ENCODE data around the gene COL12A1. TPM values are rescaled to one million over a fixed set of nuclear protein-coding genes. Genes with fewer than 3 reads are reported as not detected.

Gene COL12A1
- total and polyA plus RNA-seq, 10 of the 15 experiments (the other 5 are each of a cell fraction or from before 2014, with no cell fraction given): under 0.01 to 0.69 (median 0.11) TPM; not detected in 6

DNA sequence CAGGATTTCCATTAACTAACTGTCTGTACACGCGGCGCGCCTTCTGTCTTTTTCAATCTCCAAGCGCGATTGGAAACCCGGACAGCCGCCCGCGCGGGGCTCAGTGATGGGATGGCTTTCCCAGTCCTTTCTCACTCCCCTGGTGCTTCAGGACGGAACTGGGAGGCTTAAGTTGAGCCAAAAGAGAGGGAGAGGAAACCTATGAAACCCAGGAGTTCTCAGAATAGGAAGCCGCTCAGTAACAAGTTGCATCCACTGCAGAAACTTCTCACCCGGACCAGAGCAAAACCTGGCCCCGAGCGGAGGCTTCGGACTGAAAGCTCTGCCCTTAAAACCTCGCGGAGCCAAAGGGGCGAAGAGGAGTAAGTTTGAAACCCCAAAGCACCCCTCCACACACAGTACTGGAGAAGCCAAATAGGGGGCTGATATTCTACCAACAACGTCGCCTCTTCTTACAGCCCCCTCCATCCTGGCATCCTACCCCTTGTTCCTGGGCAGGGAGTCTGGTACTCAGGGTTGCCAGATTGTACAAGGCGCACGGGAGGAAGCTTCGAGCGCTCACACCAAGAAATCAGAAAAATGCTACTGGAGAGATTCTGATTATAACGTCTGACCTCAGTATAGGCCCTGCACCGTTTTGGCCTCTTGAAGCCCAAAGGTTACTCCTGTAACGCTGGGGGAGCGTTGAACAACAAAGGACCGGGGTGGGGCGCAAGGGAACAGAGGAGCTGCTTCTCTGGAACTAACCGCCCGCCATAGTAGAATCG lies 906 bp upstream of the COL12A1 start:
- FAIRE-seq (no peak), ATAC-seq (no peak), DNase-seq (ENCODE audit: low read depth, low spot score) (no peak)
- 8% methylated on average over 35 of the region's 35 CpGs for WGBS (ENCODE audit: insufficient coverage, insufficient replicate concordance, low lambda C conversion rate, missing lambda C conversion rate)
- no peak overlapping the region for H2AFZ ChIP-seq (ENCODE audit: control insufficient read depth, low read depth, low read length)
- RAD21 ChIA-PET (ENCODE audit: unreplicated experiment): interaction anchor here (1.5 to 4.4 kb wide), 2 partner anchors 797 to 1115 kb away, joined by 6 to 64 read pairs; no protein-coding TSS in a partner anchor
- H3K9ac ChIP-seq (ENCODE audit: control insufficient read depth, insufficient read depth, low read length): no peak overlapping the region
- intact Hi-C loops (cut with micrococcal nuclease; ENCODE audit: unreplicated experiment) (loop anchor here (5.0 to 10.0 kb wide), 6 partner anchors 272 to 1529 kb away; no protein-coding TSS in a partner anchor), in situ Hi-C loops (cut with MboI) (loop anchor here (10.0 kb wide), 1 partner anchor 792 kb away; no protein-coding TSS in a partner anchor)
- no peak overlapping the region for H3K27ac ChIP-seq (ENCODE audit: control insufficient read depth, insufficient read depth)
- no peaks in the 10 kb centered on the region for H3K79me2 ChIP-seq (ENCODE audit: control insufficient read depth, insufficient read depth, low read length)
- no peaks in the 10 kb centered on the region for H3K36me3 ChIP-seq (ENCODE audit: control insufficient read depth in 2 of 2, insufficient read depth in 2 of 2, low read length in 1 of 2)
- H3K4me1 ChIP-seq (ENCODE audit: control insufficient read depth, insufficient read depth, low read length): no peaks in the 10 kb centered on the region
- POLR2A ChIA-PET: no interaction called here
- no peak overlapping the region for H3K4me2 ChIP-seq (ENCODE audit: control insufficient read depth, insufficient read depth)
- peaks cover 33 to 37% of the 10 kb centered on the region in 2 experiments for H3K27me3 ChIP-seq (replicated peaks in 1 of 2; ENCODE audit: control insufficient read depth in 2 of 2, insufficient read depth in 2 of 2, low read length in 1 of 2)
- CTCF ChIA-PET: interaction anchor here (0.8 to 6.3 kb wide), 5 partner anchors 797 to 1469 kb away, joined by 4 to 95 read pairs (median 28); no protein-coding TSS in a partner anchor
- no peaks in the 10 kb centered on the region; the same call in 1 of the 2 replicates for H4K20me1 ChIP-seq (ENCODE audit: control insufficient read depth, insufficient read depth)
- H3K9me3 ChIP-seq (replicated peaks; ENCODE audit: control insufficient read depth, insufficient read depth, low read length): no peaks in the 10 kb centered on the region
- TF ChIP-seq, protein P1, sequence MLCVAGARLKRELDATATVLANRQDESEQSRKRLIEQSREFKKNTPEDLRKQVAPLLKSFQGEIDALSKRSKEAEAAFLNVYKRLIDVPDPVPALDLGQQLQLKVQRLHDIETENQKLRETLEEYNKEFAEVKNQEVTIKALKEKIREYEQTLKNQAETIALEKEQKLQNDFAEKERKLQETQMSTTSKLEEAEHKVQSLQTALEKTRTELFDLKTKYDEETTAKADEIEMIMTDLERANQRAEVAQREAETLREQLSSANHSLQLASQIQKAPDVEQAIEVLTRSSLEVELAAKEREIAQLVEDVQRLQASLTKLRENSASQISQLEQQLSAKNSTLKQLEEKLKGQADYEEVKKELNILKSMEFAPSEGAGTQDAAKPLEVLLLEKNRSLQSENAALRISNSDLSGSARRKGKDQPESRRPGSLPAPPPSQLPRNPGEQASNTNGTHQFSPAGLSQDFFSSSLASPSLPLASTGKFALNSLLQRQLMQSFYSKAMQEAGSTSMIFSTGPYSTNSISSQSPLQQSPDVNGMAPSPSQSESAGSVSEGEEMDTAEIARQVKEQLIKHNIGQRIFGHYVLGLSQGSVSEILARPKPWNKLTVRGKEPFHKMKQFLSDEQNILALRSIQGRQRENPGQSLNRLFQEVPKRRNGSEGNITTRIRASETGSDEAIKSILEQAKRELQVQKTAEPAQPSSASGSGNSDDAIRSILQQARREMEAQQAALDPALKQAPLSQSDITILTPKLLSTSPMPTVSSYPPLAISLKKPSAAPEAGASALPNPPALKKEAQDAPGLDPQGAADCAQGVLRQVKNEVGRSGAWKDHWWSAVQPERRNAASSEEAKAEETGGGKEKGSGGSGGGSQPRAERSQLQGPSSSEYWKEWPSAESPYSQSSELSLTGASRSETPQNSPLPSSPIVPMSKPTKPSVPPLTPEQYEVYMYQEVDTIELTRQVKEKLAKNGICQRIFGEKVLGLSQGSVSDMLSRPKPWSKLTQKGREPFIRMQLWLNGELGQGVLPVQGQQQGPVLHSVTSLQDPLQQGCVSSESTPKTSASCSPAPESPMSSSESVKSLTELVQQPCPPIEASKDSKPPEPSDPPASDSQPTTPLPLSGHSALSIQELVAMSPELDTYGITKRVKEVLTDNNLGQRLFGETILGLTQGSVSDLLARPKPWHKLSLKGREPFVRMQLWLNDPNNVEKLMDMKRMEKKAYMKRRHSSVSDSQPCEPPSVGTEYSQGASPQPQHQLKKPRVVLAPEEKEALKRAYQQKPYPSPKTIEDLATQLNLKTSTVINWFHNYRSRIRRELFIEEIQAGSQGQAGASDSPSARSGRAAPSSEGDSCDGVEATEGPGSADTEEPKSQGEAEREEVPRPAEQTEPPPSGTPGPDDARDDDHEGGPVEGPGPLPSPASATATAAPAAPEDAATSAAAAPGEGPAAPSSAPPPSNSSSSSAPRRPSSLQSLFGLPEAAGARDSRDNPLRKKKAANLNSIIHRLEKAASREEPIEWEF (IDR thresholded peaks at IDR 0.05; ENCODE audit: insufficient replicate concordance, low read depth, low read length): no peak
- TF ChIP-seq SRF (IDR thresholded peaks at IDR 0.05; ENCODE audit: low read depth in 2 of 2, low read length in 2 of 2) (no peak), RCOR1 (conservative IDR thresholded peaks at IDR 0.05; ENCODE audit: low read depth, low read length) (no peak), ZZZ3 (IDR thresholded peaks at IDR 0.05; ENCODE audit: control insufficient read depth, insufficient read length, low read depth) (no peak), SMC3 (IDR thresholded peaks at IDR 0.05; ENCODE audit: borderline replicate concordance, low read length) (no peak), NR2F1 (conservative IDR thresholded peaks at IDR 0.05) (no peak)
- TF ChIP-seq, protein P2, sequence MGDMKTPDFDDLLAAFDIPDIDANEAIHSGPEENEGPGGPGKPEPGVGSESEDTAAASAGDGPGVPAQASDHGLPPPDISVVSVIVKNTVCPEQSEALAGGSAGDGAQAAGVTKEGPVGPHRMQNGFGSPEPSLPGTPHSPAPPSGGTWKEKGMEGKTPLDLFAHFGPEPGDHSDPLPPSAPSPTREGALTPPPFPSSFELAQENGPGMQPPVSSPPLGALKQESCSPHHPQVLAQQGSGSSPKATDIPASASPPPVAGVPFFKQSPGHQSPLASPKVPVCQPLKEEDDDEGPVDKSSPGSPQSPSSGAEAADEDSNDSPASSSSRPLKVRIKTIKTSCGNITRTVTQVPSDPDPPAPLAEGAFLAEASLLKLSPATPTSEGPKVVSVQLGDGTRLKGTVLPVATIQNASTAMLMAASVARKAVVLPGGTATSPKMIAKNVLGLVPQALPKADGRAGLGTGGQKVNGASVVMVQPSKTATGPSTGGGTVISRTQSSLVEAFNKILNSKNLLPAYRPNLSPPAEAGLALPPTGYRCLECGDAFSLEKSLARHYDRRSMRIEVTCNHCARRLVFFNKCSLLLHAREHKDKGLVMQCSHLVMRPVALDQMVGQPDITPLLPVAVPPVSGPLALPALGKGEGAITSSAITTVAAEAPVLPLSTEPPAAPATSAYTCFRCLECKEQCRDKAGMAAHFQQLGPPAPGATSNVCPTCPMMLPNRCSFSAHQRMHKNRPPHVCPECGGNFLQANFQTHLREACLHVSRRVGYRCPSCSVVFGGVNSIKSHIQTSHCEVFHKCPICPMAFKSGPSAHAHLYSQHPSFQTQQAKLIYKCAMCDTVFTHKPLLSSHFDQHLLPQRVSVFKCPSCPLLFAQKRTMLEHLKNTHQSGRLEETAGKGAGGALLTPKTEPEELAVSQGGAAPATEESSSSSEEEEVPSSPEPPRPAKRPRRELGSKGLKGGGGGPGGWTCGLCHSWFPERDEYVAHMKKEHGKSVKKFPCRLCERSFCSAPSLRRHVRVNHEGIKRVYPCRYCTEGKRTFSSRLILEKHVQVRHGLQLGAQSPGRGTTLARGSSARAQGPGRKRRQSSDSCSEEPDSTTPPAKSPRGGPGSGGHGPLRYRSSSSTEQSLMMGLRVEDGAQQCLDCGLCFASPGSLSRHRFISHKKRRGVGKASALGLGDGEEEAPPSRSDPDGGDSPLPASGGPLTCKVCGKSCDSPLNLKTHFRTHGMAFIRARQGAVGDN (IDR thresholded peaks at IDR 0.05): no peak
- TF ChIP-seq, protein P3, sequence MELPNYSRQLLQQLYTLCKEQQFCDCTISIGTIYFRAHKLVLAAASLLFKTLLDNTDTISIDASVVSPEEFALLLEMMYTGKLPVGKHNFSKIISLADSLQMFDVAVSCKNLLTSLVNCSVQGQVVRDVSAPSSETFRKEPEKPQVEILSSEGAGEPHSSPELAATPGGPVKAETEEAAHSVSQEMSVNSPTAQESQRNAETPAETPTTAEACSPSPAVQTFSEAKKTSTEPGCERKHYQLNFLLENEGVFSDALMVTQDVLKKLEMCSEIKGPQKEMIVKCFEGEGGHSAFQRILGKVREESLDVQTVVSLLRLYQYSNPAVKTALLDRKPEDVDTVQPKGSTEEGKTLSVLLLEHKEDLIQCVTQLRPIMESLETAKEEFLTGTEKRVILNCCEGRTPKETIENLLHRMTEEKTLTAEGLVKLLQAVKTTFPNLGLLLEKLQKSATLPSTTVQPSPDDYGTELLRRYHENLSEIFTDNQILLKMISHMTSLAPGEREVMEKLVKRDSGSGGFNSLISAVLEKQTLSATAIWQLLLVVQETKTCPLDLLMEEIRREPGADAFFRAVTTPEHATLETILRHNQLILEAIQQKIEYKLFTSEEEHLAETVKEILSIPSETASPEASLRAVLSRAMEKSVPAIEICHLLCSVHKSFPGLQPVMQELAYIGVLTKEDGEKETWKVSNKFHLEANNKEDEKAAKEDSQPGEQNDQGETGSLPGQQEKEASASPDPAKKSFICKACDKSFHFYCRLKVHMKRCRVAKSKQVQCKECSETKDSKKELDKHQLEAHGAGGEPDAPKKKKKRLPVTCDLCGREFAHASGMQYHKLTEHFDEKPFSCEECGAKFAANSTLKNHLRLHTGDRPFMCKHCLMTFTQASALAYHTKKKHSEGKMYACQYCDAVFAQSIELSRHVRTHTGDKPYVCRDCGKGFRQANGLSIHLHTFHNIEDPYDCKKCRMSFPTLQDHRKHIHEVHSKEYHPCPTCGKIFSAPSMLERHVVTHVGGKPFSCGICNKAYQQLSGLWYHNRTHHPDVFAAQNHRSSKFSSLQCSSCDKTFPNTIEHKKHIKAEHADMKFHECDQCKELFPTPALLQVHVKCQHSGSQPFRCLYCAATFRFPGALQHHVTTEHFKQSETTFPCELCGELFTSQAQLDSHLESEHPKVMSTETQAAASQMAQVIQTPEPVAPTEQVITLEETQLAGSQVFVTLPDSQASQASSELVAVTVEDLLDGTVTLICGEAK (IDR thresholded peaks at IDR 0.05; ENCODE audit: borderline replicate concordance): no peak
- SMC1A ChIA-PET (ENCODE audit: uncharacterized antibody, unreplicated experiment): interaction anchor here (1.5 to 6.0 kb wide), 3 partner anchors 452 to 1115 kb away, joined by 3 to 64 read pairs (median 49); no protein-coding TSS in a partner anchor
- BruUV-seq (replicated peaks): no TSS peak
- H3K4me3 ChIP-seq: no peak overlapping the region
